ENCODE measurements around the gene RAB24. TPM values are rescaled to one million over a fixed set of nuclear protein-coding genes. Genes with fewer than 3 reads are reported as not detected.
"Not testable (repeated sequence)": the region's sequence is repeated elsewhere in the genome, so short reads cannot be mapped to it uniquely, and the experiment has no call there.

Gene RAB24
- total RNA-seq, 1 donor from 2014 or later = 28.3 TPM

DNA sequence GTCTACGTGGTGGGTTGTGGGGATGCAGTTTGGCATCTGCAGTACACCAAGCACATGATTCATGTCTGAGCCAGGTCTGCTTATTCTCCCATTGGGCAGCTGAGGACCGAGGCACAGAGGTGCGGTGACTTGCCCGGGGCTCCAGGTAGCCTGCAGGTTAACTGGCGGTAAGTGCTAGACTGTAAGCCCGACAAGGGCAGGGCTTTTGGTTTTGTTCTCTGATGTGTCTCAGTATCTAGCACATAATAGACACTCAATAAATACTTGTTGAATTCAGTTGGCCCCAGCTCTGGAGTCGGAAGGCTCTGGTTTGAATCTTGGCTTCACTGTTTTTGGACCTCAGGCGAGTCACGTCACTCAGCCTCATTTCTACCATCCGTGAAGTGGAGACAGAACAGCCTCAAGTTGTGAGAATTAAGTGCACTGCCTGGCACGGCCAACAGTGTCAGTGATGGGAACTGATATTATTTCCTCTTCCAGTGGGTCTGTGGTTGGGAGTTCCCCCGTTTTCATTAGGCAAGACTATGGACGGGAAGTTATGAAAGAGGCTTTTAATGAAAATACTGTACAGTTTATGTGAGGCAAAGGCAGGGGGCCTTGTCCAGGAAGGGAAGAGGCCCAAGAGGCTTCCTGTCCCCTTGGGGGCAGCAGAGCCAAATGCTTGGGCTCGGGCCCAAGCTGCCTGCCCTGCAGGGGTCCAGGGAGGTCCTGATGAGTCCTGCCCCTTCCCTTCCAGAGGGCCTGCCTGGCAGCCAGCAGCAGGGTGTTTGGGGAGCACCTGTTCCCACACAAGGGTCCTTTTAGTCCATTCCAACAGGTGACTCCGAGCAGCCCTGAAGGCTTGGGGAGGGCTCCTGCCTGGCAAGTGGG is 3.4 kb upstream of the RAB24 start:
- Mint-ChIP-seq H3K4me3 (no peak overlapping the region), H3K9me3 (no peaks in the 10 kb centered on the region), H3K27ac (no peak overlapping the region), H3K4me1 (peaks cover 34% of the 10 kb centered on the region), H3K27me3 (ENCODE audit: low read depth) (no peaks in the 10 kb centered on the region), H3K36me3 (peaks cover 10% of the 10 kb centered on the region)
- TF ChIP-seq, protein P1, sequence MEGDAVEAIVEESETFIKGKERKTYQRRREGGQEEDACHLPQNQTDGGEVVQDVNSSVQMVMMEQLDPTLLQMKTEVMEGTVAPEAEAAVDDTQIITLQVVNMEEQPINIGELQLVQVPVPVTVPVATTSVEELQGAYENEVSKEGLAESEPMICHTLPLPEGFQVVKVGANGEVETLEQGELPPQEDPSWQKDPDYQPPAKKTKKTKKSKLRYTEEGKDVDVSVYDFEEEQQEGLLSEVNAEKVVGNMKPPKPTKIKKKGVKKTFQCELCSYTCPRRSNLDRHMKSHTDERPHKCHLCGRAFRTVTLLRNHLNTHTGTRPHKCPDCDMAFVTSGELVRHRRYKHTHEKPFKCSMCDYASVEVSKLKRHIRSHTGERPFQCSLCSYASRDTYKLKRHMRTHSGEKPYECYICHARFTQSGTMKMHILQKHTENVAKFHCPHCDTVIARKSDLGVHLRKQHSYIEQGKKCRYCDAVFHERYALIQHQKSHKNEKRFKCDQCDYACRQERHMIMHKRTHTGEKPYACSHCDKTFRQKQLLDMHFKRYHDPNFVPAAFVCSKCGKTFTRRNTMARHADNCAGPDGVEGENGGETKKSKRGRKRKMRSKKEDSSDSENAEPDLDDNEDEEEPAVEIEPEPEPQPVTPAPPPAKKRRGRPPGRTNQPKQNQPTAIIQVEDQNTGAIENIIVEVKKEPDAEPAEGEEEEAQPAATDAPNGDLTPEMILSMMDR (IDR thresholded peaks at IDR 0.05; ENCODE audit: unreplicated experiment) = no peak
- DNase-seq (ENCODE audit: low spot score in 2 of 2, unreplicated experiment in 2 of 2) = no peak

DNA sequence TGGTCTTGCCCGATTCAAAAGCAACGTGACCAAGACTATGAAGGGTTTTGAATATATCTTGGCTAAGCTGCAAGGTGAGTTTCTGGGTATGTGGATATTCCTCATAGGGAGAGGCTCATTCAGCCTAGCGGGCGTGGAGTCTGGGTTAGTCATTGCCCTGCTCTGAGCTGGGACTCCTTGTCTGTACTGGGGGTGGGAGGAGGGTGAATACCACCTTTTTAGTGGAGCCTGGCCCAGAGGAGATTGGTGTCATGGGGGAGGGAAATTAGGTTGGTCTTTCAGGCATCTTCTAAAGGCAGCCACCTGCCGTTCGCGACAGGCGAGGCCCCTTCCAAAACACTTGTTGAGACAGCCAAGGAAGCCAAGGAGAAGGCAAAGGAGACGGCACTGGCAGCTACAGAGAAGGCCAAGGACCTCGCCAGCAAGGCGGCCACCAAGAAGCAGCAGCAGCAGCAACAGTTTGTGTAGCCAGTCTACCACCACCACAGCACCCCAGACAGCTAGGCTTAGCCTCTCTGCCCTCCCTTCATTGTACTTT is 2.7 kb upstream of the RAB24 start:
- not testable (repeated sequence) for H3K27me3 Mint-ChIP-seq (ENCODE audit: low read depth); H3K27ac Mint-ChIP-seq; H3K9me3 Mint-ChIP-seq; DNase-seq (ENCODE audit: low spot score in 2 of 2, unreplicated experiment in 2 of 2)
- Mint-ChIP-seq H3K4me3 (peak overlapping the region; percentile 6), H3K36me3 (peaks cover 10% of the 10 kb centered on the region), H3K4me1 (peaks cover 36% of the 10 kb centered on the region)

- no peaks in the 10 kb centered on the region for H3K9me3 Mint-ChIP-seq
- H3K36me3 Mint-ChIP-seq = peaks cover 10% of the 10 kb centered on the region
- DNase-seq (ENCODE audit: low spot score in 2 of 2, unreplicated experiment in 2 of 2) = peak in 1 of 2 experiments; percentile 39
- H3K4me3 Mint-ChIP-seq = peak overlapping the region; percentile 90
- H3K4me1 Mint-ChIP-seq = peaks cover 40% of the 10 kb centered on the region
- TF ChIP-seq, protein P1 (IDR thresholded peaks at IDR 0.05; ENCODE audit: unreplicated experiment) = no peak
- peak overlapping the region; percentile 94 for H3K27ac Mint-ChIP-seq
- H3K27me3 Mint-ChIP-seq (ENCODE audit: low read depth) = no peaks in the 10 kb centered on the region
These were observed 1.0 kb upstream of the RAB24 start for GRCh38 chr5:177304392-177305119.

- Mint-ChIP-seq H3K27me3 (ENCODE audit: low read depth) (no peaks in the 10 kb centered on the region), H3K36me3 (peaks cover 10% of the 10 kb centered on the region), H3K4me3 (peak overlapping the region; percentile 90), H3K27ac (peak overlapping the region; percentile 94), H3K9me3 (no peaks in the 10 kb centered on the region), H3K4me1 (peaks cover 43% of the 10 kb centered on the region)
- no peak for DNase-seq (ENCODE audit: low spot score in 2 of 2, unreplicated experiment in 2 of 2)
- TF ChIP-seq, protein P1 (IDR thresholded peaks at IDR 0.05; ENCODE audit: unreplicated experiment) = no peak
These were observed 439 bp upstream of the RAB24 start for GRCh38 chr5:177303925-177304391.

- Mint-ChIP-seq H3K36me3 (peaks cover 10% of the 10 kb centered on the region), H3K27ac (peak overlapping the region; percentile 98), H3K4me1 (peaks cover 45% of the 10 kb centered on the region), H3K27me3 (ENCODE audit: low read depth) (no peaks in the 10 kb centered on the region), H3K9me3 (no peaks in the 10 kb centered on the region), H3K4me3 (peak overlapping the region; percentile 90)
- TF ChIP-seq, protein P1 (IDR thresholded peaks at IDR 0.05; ENCODE audit: unreplicated experiment) = no peak
- DNase-seq (ENCODE audit: low spot score in 2 of 2, unreplicated experiment in 2 of 2) = peak in 1 of 2 experiments; percentile 36
These were observed 987 bp downstream of the RAB24 start for GRCh38 chr5:177302354-177303110.
